Esophagus muscularis mucosa (tissue), 4 donors: ENCODE results near the gene TRIM14. TPM values are rescaled to one million over a fixed set of nuclear protein-coding genes. Genes with fewer than 3 reads are reported as not detected.

Source experiments
- DNase-seq: peaks from one replicate; pipeline ENCODE4 v3.0.0-alpha.2; 2017; ENCODE audit errors: extremely low spot score
- H3K27ac ChIP-seq, 4 donors: fragments of 200-600 bp; sonication (generic); replicated peaks in 1 of 4; 1 replicate in 3 of 4; 2 replicates in 1 of 4; pipeline ENCODE4 v1.5.1; 2016 to 2019; ENCODE audit warnings: mild to moderate bottlenecking in 1 of 4
- H3K27me3 ChIP-seq, 4 donors: fragments of 200-600 bp; sonication (generic); one replicate each; pipeline versions ENCODE4 v1.5.1 to v1.6.0; 2016 to 2019
- H3K36me3 ChIP-seq, 4 donors: fragments of 200-600 bp; sonication (generic); one replicate each; pipeline ENCODE4 v1.5.1; 2016 to 2019
- H3K4me1 ChIP-seq, 4 donors: fragments of 200-600 bp; sonication (generic); one replicate each; pipeline ENCODE4 v1.5.1; 2016 to 2019
- H3K4me3 ChIP-seq, 4 donors: fragments of 200-600 bp; sonication (generic); 1 replicate in 2 of 4; 2 replicates in 2 of 4; pipeline ENCODE4 v1.5.1; 2016 to 2019; ENCODE audit warnings: mild to moderate bottlenecking in 4 of 4, moderate library complexity in 1 of 4
- H3K9me3 ChIP-seq, 4 donors: fragments of 200-600 bp; sonication (generic); 1 replicate in 3 of 4; 2 replicates in 1 of 4; pipeline ENCODE4 v1.5.1; 2016 to 2019
- CTCF ChIP-seq, 3 experiments: fragments of 200-600 bp in 2 of 3; fragments of 450-650 bp in 1 of 3; sonication (generic) in 2 of 3; IDR thresholded peaks; one replicate each; pipeline ENCODE4 v1.5.1; 2017 to 2019; ENCODE audit warnings: antibody characterized with exemption in 3 of 3, mild to moderate bottlenecking in 2 of 3, moderate library complexity in 1 of 3
- EP300 ChIP-seq: sonication (generic); formaldehyde crosslinking; IDR thresholded peaks from one replicate; pipeline ENCODE4 v1.6.1; 2017; ENCODE audit warnings: antibody characterized with exemption
- POLR2A ChIP-seq: fragments of 450-650 bp; IDR thresholded peaks from one replicate; pipeline ENCODE4 v1.6.1; 2017; ENCODE audit warnings: antibody characterized with exemption, moderate library complexity, mild to moderate bottlenecking, low read depth
- POLR2AphosphoS5 ChIP-seq, 2 donors: sonication (generic); formaldehyde crosslinking; IDR thresholded peaks; one replicate each; pipeline ENCODE4 v1.6.1; 2017; ENCODE audit warnings: antibody characterized with exemption in 2 of 2
- WGBS: methylation state at CpG from one replicate; pipeline ENCODE4 v1.1.5; 2018; 5-methylcytosine and 5-hydroxymethylcytosine counted together
- intact Hi-C: fragments of 100-400 bp; cut with DNase I; formaldehyde crosslinking; loops from one replicate; pipeline ENCODE4 v1.15.1; 2023
- total RNA-seq, 4 donors: library from RNA; depleted of rRNA; stranded (reverse); fragments of >200 nt; gene quantifications; one replicate each; pipeline versions ENCODE4 v1.1.0 to v1.2.1, GENCODE V29; 2016

TRIM14 gene
- total RNA-seq: 10 to 100 TPM in 2 of 4 donors, 1 to 10 TPM in 2; 6.1 to 14.9 (median 11.2) TPM

- TF ChIP-seq POLR2A (no peak), CTCF (IDR thresholded peaks at IDR 0.05) (peak in 1 of 3 experiments; percentile 17), EP300 (no peak), POLR2AphosphoS5 (IDR thresholded peaks at IDR 0.05) (peak in 1 of 2 donors; percentile 24)
- Histone ChIP-seq H3K4me3 (peak within 1 kb of the TSS; percentile 66 to 80 (median 69)), H3K4me1 (peaks cover 4 to 33% (median 24%) of the 10 kb centered on the region in 4 donors), H3K27me3 (no peaks in the 10 kb centered on the region), H3K9me3 (no peaks in the 10 kb centered on the region), H3K36me3 (no peaks in the 10 kb centered on the region), H3K27ac (peak within 1 kb of the TSS; percentile 41 to 73 (median 69))
- no peak for DNase-seq
- intact Hi-C loops: no loop called here
- 21% methylated on average over 22 of the region's 71 CpGs for WGBS
Measured at GRCh38 chr9:98118640-98119601, at the start of gene TRIM14. TSS of gene TRIM14 (minus strand) at chr9:98119222. CDS start at chr9:98119188, 34 bp downstream.

DNA sequence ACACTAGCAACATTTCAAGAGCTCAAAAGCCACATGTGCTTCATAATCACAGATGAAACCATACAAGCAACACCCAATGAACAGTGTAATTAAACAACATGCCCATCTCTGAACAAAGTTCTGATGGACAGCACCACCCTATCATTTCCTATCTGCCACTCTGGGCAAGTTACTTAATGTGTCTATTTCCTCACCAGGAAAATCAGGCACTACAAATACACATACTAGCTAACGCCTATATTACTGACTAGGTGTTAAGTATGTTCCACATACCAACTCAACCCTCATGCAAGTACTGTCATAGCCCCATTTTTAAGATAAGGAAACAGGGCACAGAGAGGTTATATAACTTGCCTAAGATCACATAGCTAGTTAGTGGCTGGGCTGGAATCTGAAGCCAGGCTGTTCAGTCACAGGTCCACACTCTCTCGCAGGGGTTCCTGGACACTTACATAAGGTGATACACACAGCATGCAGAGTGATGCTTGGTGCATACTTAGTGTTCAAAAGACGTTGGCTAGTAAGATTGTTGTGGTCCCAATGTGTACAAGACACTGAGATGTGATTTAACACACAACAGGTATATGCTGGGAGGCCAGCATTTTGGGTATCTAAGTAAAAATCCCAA is 49.2 kb upstream of the TRIM14 start:
- no peak overlapping the region for H3K27ac ChIP-seq
- intact Hi-C loops: no loop called here
- H3K27me3 ChIP-seq: peaks cover 0 to 4% (median 0%) of the 10 kb centered on the region in 4 donors
- no peaks in the 10 kb centered on the region for H3K36me3 ChIP-seq
- no peak overlapping the region for H3K4me3 ChIP-seq
- 77% methylated on average over 3 of the region's 3 CpGs for WGBS
- H3K9me3 ChIP-seq: no peaks in the 10 kb centered on the region
- TF ChIP-seq POLR2A: no peak
- TF ChIP-seq POLR2AphosphoS5 (IDR thresholded peaks at IDR 0.05): no peak
- TF ChIP-seq EP300: no peak
- no peak for TF ChIP-seq CTCF (IDR thresholded peaks at IDR 0.05)
- DNase-seq: no peak
- peaks cover 0 to 8% (median 0%) of the 10 kb centered on the region in 4 donors for H3K4me1 ChIP-seq

DNA sequence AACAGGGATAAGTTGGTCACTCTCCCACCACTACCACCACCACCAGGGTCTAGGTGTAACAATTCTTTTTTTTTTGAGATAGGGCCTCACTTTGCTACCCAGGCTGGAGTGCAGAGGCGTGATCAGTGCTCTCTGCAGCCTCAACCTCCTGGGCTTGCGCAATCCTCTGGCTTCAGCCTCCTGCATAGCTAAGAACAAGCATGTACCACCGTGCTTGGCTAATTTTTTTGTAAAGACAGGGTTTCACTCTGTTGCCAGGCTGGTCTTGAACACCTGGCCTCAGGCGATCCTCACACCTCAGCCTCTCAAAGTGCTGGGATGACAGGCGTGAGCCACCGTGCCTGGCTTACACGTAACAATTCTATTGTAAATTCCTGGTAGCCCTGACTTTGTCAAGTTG is 45.9 kb upstream of the TRIM14 start:
- DNase-seq: no peak
- H3K27ac ChIP-seq: no peak overlapping the region
- 88% methylated on average over 7 of the region's 7 CpGs for WGBS
- H3K4me3 ChIP-seq: no peak overlapping the region
- H3K9me3 ChIP-seq: no peaks in the 10 kb centered on the region
- no peaks in the 10 kb centered on the region for H3K27me3 ChIP-seq
- peaks cover 0 to 8% (median 0%) of the 10 kb centered on the region in 4 donors for H3K4me1 ChIP-seq
- no peaks in the 10 kb centered on the region for H3K36me3 ChIP-seq
- intact Hi-C loops: no loop called here
- TF ChIP-seq POLR2A: no peak
- TF ChIP-seq POLR2AphosphoS5 (IDR thresholded peaks at IDR 0.05): no peak
- TF ChIP-seq EP300: no peak
- no peak for TF ChIP-seq CTCF (IDR thresholded peaks at IDR 0.05)

DNA sequence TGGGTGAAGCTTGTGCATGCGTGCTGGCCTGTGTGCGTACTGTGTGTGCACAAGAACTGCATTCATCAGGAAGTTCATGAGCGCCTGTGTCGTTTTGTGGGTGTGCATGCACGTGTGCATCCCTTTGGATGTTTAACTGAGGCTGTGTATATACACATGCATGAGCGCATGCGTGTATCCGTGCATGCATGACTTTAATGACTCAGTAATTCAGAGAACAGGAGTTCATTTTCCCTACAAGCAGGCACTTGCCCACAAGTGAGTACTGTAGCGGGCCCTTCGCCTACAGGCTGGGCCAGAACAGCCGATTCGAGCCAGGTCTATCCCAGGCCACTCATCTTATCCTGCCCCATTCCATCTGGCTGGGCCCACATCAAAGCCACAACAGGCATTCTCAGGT is 43.6 kb upstream of the TRIM14 start:
- intact Hi-C loops: no loop called here
- WGBS: 96% methylated on average over 12 of the region's 12 CpGs
- H3K4me1 ChIP-seq: no peaks in the 10 kb centered on the region
- no peak for TF ChIP-seq CTCF (IDR thresholded peaks at IDR 0.05)
- TF ChIP-seq EP300: no peak
- TF ChIP-seq POLR2AphosphoS5 (IDR thresholded peaks at IDR 0.05): no peak
- no peak for TF ChIP-seq POLR2A
- H3K9me3 ChIP-seq: no peaks in the 10 kb centered on the region
- no peak for DNase-seq
- H3K27ac ChIP-seq: no peak overlapping the region
- H3K4me3 ChIP-seq: no peak overlapping the region
- H3K36me3 ChIP-seq: no peaks in the 10 kb centered on the region
- H3K27me3 ChIP-seq: no peaks in the 10 kb centered on the region
